ENCODE measurements around the gene HSPA1A. TPM values are rescaled to one million over a fixed set of nuclear protein-coding genes. Genes with fewer than 3 reads are reported as not detected.
A peak's percentile ranks its signal among the peaks of the same experiment; 100 is the strongest.

Gene HSPA1A
- polyA plus RNA-seq, 1 experiment: 98.6 TPM

DNA sequence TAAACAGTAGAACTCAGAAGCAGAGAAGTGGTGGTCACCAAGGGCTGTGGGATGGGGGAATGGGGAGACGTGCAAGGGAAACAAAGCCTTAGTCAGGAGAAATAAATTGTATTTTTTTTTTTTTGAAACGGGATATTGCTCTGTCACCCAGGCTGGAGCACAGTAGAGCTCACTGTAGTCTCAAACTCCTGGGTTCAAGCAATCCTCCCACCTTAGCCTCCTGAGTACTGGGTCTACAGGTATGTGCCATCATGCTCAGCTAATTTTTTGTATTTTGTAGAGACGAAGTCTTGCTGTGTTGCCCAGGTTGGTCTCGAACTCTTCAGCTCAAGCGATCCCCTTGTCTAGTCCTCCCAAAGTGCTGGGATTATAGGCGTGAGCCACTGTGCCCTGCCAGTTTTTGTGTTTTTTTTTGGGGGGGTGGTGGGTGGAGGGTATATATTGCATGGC, 15.6 kb downstream of the HSPA1A start:
- Histone ChIP-seq H3K4me3 (ENCODE audit: low read depth, low read length) (peak overlapping the region; percentile 80), H3K36me3 (ENCODE audit: control insufficient read depth, insufficient read depth, low read length) (no peaks in the 10 kb centered on the region), H3K27me3 (ENCODE audit: control insufficient read depth, insufficient read depth, low read length) (no peaks in the 10 kb centered on the region)
- TF ChIP-seq, protein P1, sequence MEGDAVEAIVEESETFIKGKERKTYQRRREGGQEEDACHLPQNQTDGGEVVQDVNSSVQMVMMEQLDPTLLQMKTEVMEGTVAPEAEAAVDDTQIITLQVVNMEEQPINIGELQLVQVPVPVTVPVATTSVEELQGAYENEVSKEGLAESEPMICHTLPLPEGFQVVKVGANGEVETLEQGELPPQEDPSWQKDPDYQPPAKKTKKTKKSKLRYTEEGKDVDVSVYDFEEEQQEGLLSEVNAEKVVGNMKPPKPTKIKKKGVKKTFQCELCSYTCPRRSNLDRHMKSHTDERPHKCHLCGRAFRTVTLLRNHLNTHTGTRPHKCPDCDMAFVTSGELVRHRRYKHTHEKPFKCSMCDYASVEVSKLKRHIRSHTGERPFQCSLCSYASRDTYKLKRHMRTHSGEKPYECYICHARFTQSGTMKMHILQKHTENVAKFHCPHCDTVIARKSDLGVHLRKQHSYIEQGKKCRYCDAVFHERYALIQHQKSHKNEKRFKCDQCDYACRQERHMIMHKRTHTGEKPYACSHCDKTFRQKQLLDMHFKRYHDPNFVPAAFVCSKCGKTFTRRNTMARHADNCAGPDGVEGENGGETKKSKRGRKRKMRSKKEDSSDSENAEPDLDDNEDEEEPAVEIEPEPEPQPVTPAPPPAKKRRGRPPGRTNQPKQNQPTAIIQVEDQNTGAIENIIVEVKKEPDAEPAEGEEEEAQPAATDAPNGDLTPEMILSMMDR (IDR thresholded peaks at IDR 0.05; ENCODE audit: insufficient read depth, low read depth, low read length): no peak
- ChIA-PET CTCF (interaction anchor here (0.6 to 2.6 kb wide), 15 partner anchors 8 to 161 kb away, joined by 3 to 19 read pairs (median 4); partner anchors contain the start of genes ABHD16A, LY6G5C and MSH5), POLR2A (no interaction called here)
- DNase-seq (ENCODE audit: low read depth): no peak

- H3K4me3 ChIP-seq (ENCODE audit: low read depth, low read length): no peak overlapping the region
- no peak for DNase-seq (ENCODE audit: low read depth)
These were observed 16.2 kb downstream of the HSPA1A start for GRCh38 chr6:31831350-31832215.

DNA sequence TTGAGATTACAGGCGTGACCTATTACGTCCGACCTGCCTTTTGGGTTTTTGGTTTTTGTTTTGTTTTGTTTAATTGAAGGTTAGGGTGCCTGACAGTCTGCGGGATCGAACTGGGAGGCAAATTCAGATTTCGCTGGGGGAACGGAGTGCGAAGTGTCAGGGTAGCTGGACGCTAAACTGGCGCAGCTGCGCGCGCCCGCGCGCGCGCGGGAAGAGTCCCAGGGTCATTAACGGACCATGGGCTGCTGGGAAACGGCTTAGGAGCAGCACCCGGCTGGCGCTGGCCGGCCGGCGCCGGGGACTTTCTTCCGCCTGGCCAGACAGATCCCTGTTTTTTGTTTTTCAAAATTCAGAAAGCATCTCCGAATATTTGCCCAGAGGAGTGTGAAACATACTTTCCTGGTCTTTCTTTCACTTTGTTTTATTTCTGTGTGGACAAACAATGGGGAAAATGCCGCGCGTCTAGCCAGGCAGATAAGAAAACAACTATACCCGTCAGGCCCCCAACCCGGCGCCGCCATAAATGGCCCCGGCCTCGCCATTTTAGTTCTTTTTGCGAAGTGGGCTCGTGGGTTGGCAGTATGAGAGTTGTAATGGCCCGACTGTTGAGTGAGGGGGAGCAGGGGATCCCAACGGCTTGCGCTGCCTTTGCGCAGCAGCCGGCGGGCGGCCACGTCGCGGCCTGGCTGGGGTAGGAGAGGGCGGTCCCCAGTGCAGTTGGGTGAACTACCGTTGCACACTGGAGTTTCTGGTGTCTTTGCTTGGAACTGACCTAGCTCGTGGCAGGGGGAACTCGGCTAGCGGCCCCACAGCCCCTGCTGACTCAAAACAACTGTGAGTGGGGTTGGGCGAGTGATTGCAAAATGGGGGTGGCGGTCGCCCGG, 19.3 kb downstream of the HSPA1A start:
- TF ChIP-seq, protein P1 (IDR thresholded peaks at IDR 0.05; ENCODE audit: insufficient read depth, low read depth, low read length): no peak
- ChIA-PET CTCF (interaction anchor here (1.2 kb wide), 1 partner anchor 13 kb away, joined by 3 read pairs; no protein-coding TSS in a partner anchor), POLR2A (interaction anchor here (0.6 to 1.1 kb wide), 3 partner anchors 28 to 65 kb away, joined by 3 to 29 read pairs (median 3); partner anchors contain the start of gene VARS1)
- no peak for DNase-seq (ENCODE audit: low read depth)
- H3K36me3 ChIP-seq (ENCODE audit: control insufficient read depth, insufficient read depth, low read length): peaks cover 9% of the 10 kb centered on the region
- no peaks in the 10 kb centered on the region for H3K27me3 ChIP-seq (ENCODE audit: control insufficient read depth, insufficient read depth, low read length)
- H3K4me3 ChIP-seq (ENCODE audit: low read depth, low read length): peak overlapping the region; percentile 98

More at GRCh38 chr6:31831350-31832215, 16.2 kb downstream of the HSPA1A start:
- Histone ChIP-seq H3K27me3 (ENCODE audit: control insufficient read depth, insufficient read depth, low read length) (no peaks in the 10 kb centered on the region), H3K36me3 (ENCODE audit: control insufficient read depth, insufficient read depth, low read length) (peaks cover 1% of the 10 kb centered on the region; the same call in 1 of the 2 replicates)
- TF ChIP-seq, protein P1 (IDR thresholded peaks at IDR 0.05; ENCODE audit: insufficient read depth, low read depth, low read length): no peak
- ChIA-PET POLR2A (no interaction called here), CTCF (interaction anchor here (0.8 to 2.6 kb wide), 9 partner anchors 41 to 128 kb away, joined by 3 to 19 read pairs (median 4); partner anchors contain the start of gene ABHD16A)

GRCh38 chr6:31836047-31836473, 20.7 kb downstream of the HSPA1A start:
- ChIA-PET POLR2A (interaction anchor here (0.7 to 1.1 kb wide), 2 partner anchors 7 to 40 kb away, joined by 15 to 29 read pairs; partner anchors contain the start of gene VARS1), CTCF (interaction anchor here (1.0 kb wide), 1 partner anchor 29 kb away, joined by 3 read pairs; the partner anchor contains the start of gene LSM2)
- Histone ChIP-seq H3K4me3 (ENCODE audit: low read depth, low read length) (peak overlapping the region; percentile 98), H3K27me3 (ENCODE audit: control insufficient read depth, insufficient read depth, low read length) (no peaks in the 10 kb centered on the region), H3K36me3 (ENCODE audit: control insufficient read depth, insufficient read depth, low read length) (peaks cover 13% of the 10 kb centered on the region)
- TF ChIP-seq, protein P1 (IDR thresholded peaks at IDR 0.05; ENCODE audit: insufficient read depth, low read depth, low read length): no peak
- no peak for DNase-seq (ENCODE audit: low read depth)
